Measurements from ENCODE around the gene EHF.

DNA sequence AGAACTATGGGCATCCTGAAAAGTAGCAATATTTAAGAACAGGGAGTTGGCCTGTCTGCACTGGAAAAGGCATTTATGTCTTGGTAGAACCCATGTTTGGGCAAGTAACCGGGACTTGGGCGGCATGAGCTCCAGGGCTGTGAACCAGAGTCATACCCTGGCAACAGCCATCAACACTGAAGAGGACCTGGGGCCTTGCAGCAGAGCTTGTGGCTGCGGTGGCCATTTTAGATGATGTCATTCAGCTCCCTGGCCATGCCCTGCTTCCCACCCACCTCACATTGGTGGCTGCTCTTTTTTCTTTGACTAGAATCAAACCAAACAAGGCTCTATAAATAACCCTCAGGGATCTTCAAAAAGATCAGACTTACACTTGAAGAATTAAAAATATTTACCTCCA, 26.6 kb downstream of the EHF start:
- TF ChIP-seq NRF1 (IDR thresholded peaks at IDR 0.05; ENCODE audit: low read depth, low read length) (no peak), POLR2A (IDR thresholded peaks at IDR 0.05; ENCODE audit: control extremely low read depth in 1 of 2, low read depth in 2 of 2, low read length in 2 of 2) (no peak), CTCF (IDR thresholded peaks at IDR 0.05; ENCODE audit: control extremely low read depth in 1 of 3, insufficient read depth in 1 of 3, low read depth in 1 of 3, low read length in 3 of 3) (no peak), YY1 (IDR thresholded peaks at IDR 0.05; ENCODE audit: low read depth, low read length) (no peak), GABPA (IDR thresholded peaks at IDR 0.05; ENCODE audit: borderline replicate concordance, insufficient read depth, low read length) (no peak), CBX8 (IDR thresholded peaks at IDR 0.05; ENCODE audit: borderline replicate concordance, low read depth, low read length) (no peak), POLR2AphosphoS5 (IDR thresholded peaks at IDR 0.05; ENCODE audit: low read depth, low read length) (no peak), TCF12 (IDR thresholded peaks at IDR 0.05; ENCODE audit: low read depth, low read length) (no peak), CREB1 (IDR thresholded peaks at IDR 0.05) (no peak), TAF1 (IDR thresholded peaks at IDR 0.05; ENCODE audit: low read depth, low read length) (no peak), KDM4A (IDR thresholded peaks at IDR 0.05; ENCODE audit: low read depth, low read length, severe bottlenecking) (no peak)
- TF ChIP-seq, protein P1, sequence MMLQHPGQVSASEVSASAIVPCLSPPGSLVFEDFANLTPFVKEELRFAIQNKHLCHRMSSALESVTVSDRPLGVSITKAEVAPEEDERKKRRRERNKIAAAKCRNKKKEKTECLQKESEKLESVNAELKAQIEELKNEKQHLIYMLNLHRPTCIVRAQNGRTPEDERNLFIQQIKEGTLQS (IDR thresholded peaks at IDR 0.05; ENCODE audit: insufficient read depth, low read depth, low read length), result no peak
